DOHH2 (cell line): Measurements from ENCODE around the gene GPC4.
A peak's percentile ranks its signal among the peaks of the same experiment; 100 is the strongest.

Experiments
- H3F3A ChIP-seq: fragments of 200-600 bp; sonication (generic), shearing (Covaris generic); 2 replicates; pipeline ENCODE4 v1.6.0; 2016; ENCODE audit warnings: antibody characterized with exemption, mild to moderate bottlenecking; ENCODE audit not compliant: control insufficient read depth, insufficient read depth
- H3K27ac ChIP-seq: fragments of 200-600 bp; sonication (generic); 2 replicates; pipeline ENCODE4 v1.5.1; 2014; ENCODE audit warnings: low read depth, mild to moderate bottlenecking, low read length, moderate library complexity
- H3K27me3 ChIP-seq: fragments of 200-600 bp; sonication (generic); 2 replicates; pipeline ENCODE4 v1.6.1; 2014; ENCODE audit warnings: mild to moderate bottlenecking, low read length, mixed read lengths; ENCODE audit not compliant: control insufficient read depth
- H3K36me3 ChIP-seq: fragments of 200-600 bp; sonication (generic); 2 replicates; pipeline ENCODE4 v1.6.1; 2014; ENCODE audit warnings: mild to moderate bottlenecking, low read length, moderate library complexity, mixed read lengths; ENCODE audit not compliant: control insufficient read depth
- H3K4me1 ChIP-seq: fragments of 200-600 bp; sonication (generic); 2 replicates; pipeline ENCODE4 v1.6.1; 2014; ENCODE audit warnings: mild to moderate bottlenecking, low read length, mixed read lengths; ENCODE audit not compliant: control insufficient read depth
- H3K4me2 ChIP-seq: fragments of 200-600 bp; sonication (generic); 2 replicates; pipeline ENCODE4 v1.6.0; 2014; ENCODE audit warnings: mild to moderate bottlenecking, low read length, moderate library complexity
- H3K4me3 ChIP-seq: fragments of 200-600 bp; sonication (generic); 2 replicates; pipeline ENCODE4 v1.5.1; 2014; ENCODE audit warnings: mild to moderate bottlenecking, low read length, mixed read lengths
- H3K79me2 ChIP-seq: fragments of 200-600 bp; sonication (generic); 2 replicates; pipeline ENCODE4 v1.6.1; 2014; ENCODE audit warnings: mild to moderate bottlenecking, low read length, mixed read lengths; ENCODE audit not compliant: control insufficient read depth
- H3K9me2 ChIP-seq: fragments of 200-600 bp; sonication (generic); replicated peaks from 2 replicates; pipeline ENCODE4 v1.6.1; 2014; ENCODE audit warnings: mild to moderate bottlenecking, low read length, mixed read lengths; ENCODE audit not compliant: control insufficient read depth
- H3K9me3 ChIP-seq: fragments of 200-600 bp; sonication (generic); 2 replicates; pipeline ENCODE4 v1.6.1; 2014; ENCODE audit warnings: antibody characterized with exemption, low read length, mixed read lengths; ENCODE audit not compliant: control insufficient read depth, insufficient read depth
- H4K20me1 ChIP-seq: fragments of 200-600 bp; sonication (generic); 2 replicates; pipeline ENCODE4 v1.6.0; 2014; ENCODE audit warnings: low read depth, mild to moderate bottlenecking, antibody characterized with exemption, low read length, moderate library complexity; ENCODE audit not compliant: control insufficient read depth, insufficient read depth
- EZH2phosphoT487 ChIP-seq: fragments of 200-600 bp; sonication (generic); IDR thresholded peaks from 2 replicates; pipeline ENCODE4 v1.6.1; 2017; ENCODE audit warnings: borderline replicate concordance, mild to moderate bottlenecking, antibody characterized with exemption, low read length, moderate library complexity, mixed read lengths
- TF ChIP-seq, protein P1 (sequence below): fragments of 200-600 bp; sonication (generic); IDR thresholded peaks from one replicate; pipeline ENCODE4 v1.5.1; 2014; ENCODE audit warnings: antibody characterized with exemption, mild to moderate bottlenecking, low read depth, low read length; ENCODE audit not compliant: poor library complexity, severe bottlenecking

The GPC4 gene

DNA sequence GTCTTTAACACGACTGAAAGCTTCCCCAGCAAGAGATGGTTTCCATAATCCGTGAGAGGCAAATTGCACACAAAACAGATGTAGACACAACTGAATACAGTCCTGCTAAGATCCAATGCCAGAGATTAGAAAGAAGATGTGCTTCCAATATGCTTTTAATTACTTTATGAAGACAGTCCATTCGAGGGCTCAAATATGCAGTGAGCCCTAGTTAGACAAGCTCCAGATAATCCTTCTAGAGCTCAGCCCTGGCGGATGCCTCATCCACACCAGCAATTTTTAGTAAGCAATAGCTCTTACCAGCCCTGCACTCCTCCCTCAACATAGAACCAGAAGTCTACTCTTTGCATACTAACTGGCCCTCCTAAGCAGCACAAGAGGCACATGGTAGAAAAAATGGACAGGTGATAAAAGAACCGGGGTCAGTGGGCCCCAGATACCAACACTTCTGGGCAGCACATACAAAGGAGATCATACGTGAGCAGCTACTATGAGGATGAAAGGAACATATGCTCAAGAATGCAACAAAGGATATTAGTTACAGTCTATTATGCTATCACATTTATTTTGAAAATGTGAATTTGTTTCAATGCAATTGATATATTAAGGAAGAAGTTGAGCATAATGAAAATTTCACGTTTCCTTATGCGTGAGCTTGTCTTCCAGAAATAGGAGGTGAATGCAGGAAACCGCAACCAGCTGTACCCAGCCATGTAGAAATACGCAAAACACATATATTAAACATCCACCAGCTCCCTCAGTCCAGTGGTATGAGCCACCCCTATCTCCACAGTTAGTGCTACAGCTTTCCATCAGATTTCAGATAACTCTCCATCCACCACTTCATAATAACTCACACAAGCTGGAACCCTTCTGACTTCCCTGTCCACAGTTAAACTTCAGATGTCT is 34.3 kb downstream of the GPC4 start:
- peaks cover 71% of the 10 kb centered on the region for H3K4me1 ChIP-seq
- peak overlapping the region; percentile 94 for H3K27ac ChIP-seq
- no peaks in the 10 kb centered on the region for H3K9me2 ChIP-seq
- no peaks in the 10 kb centered on the region for H4K20me1 ChIP-seq
- H3K36me3 ChIP-seq: no peaks in the 10 kb centered on the region
- no peaks in the 10 kb centered on the region for H3K27me3 ChIP-seq
- H3K4me2 ChIP-seq: peak overlapping the region; percentile 74
- TF ChIP-seq, protein P1, sequence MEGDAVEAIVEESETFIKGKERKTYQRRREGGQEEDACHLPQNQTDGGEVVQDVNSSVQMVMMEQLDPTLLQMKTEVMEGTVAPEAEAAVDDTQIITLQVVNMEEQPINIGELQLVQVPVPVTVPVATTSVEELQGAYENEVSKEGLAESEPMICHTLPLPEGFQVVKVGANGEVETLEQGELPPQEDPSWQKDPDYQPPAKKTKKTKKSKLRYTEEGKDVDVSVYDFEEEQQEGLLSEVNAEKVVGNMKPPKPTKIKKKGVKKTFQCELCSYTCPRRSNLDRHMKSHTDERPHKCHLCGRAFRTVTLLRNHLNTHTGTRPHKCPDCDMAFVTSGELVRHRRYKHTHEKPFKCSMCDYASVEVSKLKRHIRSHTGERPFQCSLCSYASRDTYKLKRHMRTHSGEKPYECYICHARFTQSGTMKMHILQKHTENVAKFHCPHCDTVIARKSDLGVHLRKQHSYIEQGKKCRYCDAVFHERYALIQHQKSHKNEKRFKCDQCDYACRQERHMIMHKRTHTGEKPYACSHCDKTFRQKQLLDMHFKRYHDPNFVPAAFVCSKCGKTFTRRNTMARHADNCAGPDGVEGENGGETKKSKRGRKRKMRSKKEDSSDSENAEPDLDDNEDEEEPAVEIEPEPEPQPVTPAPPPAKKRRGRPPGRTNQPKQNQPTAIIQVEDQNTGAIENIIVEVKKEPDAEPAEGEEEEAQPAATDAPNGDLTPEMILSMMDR: no peak
- TF ChIP-seq EZH2phosphoT487: no peak
- peaks cover 18% of the 10 kb centered on the region for H3K79me2 ChIP-seq
- 0 out of 2 replicates have a peak, but pooled peaks cover 5% of the 10 kb centered on the region for H3F3A ChIP-seq
- no peaks in the 10 kb centered on the region for H3K9me3 ChIP-seq
- H3K4me3 ChIP-seq: peak overlapping the region; percentile 63

DNA sequence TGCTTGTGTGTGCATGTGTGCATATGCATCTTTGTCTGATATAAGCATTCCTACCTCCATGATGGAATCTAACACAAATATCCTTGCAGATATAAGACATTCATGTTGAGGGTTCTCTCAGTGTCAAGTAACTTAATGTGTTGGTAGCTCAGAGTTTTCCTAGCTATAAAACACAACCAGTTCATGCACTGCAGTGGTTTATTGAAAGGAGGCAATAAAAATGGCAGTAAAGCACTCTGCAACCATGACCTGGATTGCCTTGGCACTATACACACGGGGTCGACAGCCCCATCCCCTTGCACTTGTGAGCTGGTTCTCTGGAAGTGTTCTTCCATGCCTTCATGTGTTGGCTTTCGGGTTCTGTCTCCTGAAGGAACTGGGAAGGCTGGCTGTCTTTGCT is 38.9 kb downstream of the GPC4 start:
- Histone ChIP-seq H3K9me2 (no peaks in the 10 kb centered on the region), H3K27ac (no peak overlapping the region), H3K36me3 (no peaks in the 10 kb centered on the region), H3K4me3 (no peak overlapping the region), H3K79me2 (peaks cover 15% of the 10 kb centered on the region), H3F3A (0 out of 2 replicates have a peak, but pooled peaks cover 5% of the 10 kb centered on the region), H3K4me2 (no peak overlapping the region), H3K9me3 (no peaks in the 10 kb centered on the region), H3K27me3 (no peaks in the 10 kb centered on the region), H3K4me1 (peaks cover 73% of the 10 kb centered on the region), H4K20me1 (no peaks in the 10 kb centered on the region)
- no peak for TF ChIP-seq EZH2phosphoT487
- TF ChIP-seq, protein P1: no peak

DNA sequence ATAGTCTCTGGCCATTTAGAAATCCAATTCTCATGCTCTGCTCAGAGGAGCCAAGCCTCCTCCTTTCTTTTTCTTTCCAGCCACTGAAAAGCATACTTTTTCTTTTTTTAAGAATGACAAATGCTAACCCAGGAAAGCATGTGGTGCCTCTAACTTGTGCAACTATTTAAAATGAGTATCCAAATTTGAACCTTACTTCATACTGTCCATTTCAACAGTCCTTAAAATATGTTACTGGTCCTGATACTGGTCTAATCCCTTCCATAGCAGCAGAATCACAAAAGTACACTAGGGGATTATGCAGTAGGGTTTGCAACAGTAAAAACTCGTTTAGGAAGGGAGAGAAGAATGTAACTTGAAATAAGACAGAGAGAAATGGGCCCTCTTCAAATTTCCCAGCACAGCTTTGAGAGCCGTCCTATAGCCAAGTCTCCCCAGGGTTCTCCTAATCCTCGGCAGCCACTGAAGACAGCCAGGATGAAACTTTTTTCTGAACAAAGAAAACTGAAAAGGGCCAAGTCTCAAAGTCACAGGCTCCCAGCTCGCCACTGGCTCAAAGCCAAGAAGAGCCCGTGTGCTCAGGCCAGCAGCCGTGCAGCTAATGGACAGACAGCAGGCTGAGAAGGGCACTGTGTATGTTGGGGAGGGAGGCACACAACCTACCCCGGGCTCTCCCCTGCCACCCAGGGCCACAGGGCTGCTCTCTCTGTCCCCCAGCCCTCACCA is 39.5 kb downstream of the GPC4 start:
- peaks cover 73% of the 10 kb centered on the region for H3K4me1 ChIP-seq
- no peaks in the 10 kb centered on the region for H3K36me3 ChIP-seq
- H3K27me3 ChIP-seq: no peaks in the 10 kb centered on the region
- TF ChIP-seq EZH2phosphoT487: no peak
- TF ChIP-seq, protein P1: no peak
- no peak overlapping the region for H3K4me3 ChIP-seq
- no peaks in the 10 kb centered on the region for H3K9me3 ChIP-seq
- 0 out of 2 replicates have a peak, but pooled peaks cover 5% of the 10 kb centered on the region for H3F3A ChIP-seq
- H3K9me2 ChIP-seq: no peaks in the 10 kb centered on the region
- H3K4me2 ChIP-seq: no peak overlapping the region
- peaks cover 15% of the 10 kb centered on the region for H3K79me2 ChIP-seq
- no peak overlapping the region for H3K27ac ChIP-seq
- no peaks in the 10 kb centered on the region for H4K20me1 ChIP-seq
